22Rv1 (cell line): ENCODE data around the gene DZIP1L.

Experiments
- CTCF ChIP-seq: fragments of 450-650 bp; IDR thresholded peaks from 2 replicates; pipeline ENCODE4 v1.5.1; 2017; ENCODE audit warnings: mild to moderate bottlenecking
- ZFX ChIP-seq: fragments of 450-650 bp; IDR thresholded peaks from 2 replicates; pipeline ENCODE4 v1.6.1; 2017; ENCODE audit warnings: antibody characterized with exemption, borderline replicate concordance

- peak; percentile 95 for TF ChIP-seq CTCF
- no peak for TF ChIP-seq ZFX
Measured at GRCh38 chr3:138068579-138069174, 46.7 kb downstream of the DZIP1L start.
